HepG2 (cell line): Measurements from ENCODE around the gene CCR5AS.

Experiments used
- EED ChIP-seq: sonication (generic); formaldehyde crosslinking; IDR thresholded peaks from 2 replicates; pipeline ENCODE4 v1.5.0; 2020; ENCODE audit warnings: mild to moderate bottlenecking, missing genetic modification reagents
- HNF1A ChIP-seq, 2 experiments: sonication (generic) in 1 of 2; formaldehyde crosslinking in 1 of 2; IDR thresholded peaks; 2 replicates each; pipeline versions ENCODE4 v1.4.0 to v1.6.1; 2016 to 2020; ENCODE audit warnings: borderline replicate concordance in 1 of 2, low read depth in 1 of 2, mild to moderate bottlenecking in 1 of 2, missing genetic modification reagents in 1 of 2
- HOXA9 ChIP-seq: sonication (generic); formaldehyde crosslinking; IDR thresholded peaks from 2 replicates; pipeline ENCODE4 v1.8.1; 2022; ENCODE audit warnings: missing genetic modification reagents, mild to moderate bottlenecking, moderate library complexity, borderline replicate concordance
- KDM2A ChIP-seq: sonication (generic); formaldehyde crosslinking; IDR thresholded peaks from 2 replicates; pipeline ENCODE4 v1.4.0; 2020; ENCODE audit warnings: low read depth, missing genetic modification reagents, borderline replicate concordance
- KLF12 ChIP-seq: sonication (generic); formaldehyde crosslinking; IDR thresholded peaks from 2 replicates; pipeline ENCODE4 v1.4.0; 2020; ENCODE audit warnings: missing genetic modification reagents, borderline replicate concordance
- MAFG ChIP-seq: sonication (generic); formaldehyde crosslinking; IDR thresholded peaks from 2 replicates; pipeline ENCODE4 v1.5.1; 2020; ENCODE audit warnings: mild to moderate bottlenecking, missing genetic modification reagents
- TBX3 ChIP-seq: fragments of 450-650 bp; IDR thresholded peaks from 2 replicates; pipeline ENCODE4 v1.6.1; 2017; ENCODE audit warnings: antibody characterized with exemption, mild to moderate bottlenecking, inconsistent platforms, borderline replicate concordance
- THAP7 ChIP-seq: sonication (generic); formaldehyde crosslinking; IDR thresholded peaks from 2 replicates; pipeline ENCODE4 v1.8.1; 2023; ENCODE audit warnings: mild to moderate bottlenecking, missing genetic modification reagents
- ZBTB25 ChIP-seq: IDR thresholded peaks from 2 replicates; pipeline ENCODE4 v1.6.1; 2018; ENCODE audit warnings: missing genetic modification reagents
- ZFP36L1 ChIP-seq: sonication (generic); formaldehyde crosslinking; IDR thresholded peaks from 2 replicates; pipeline ENCODE4 v1.8.0; 2022; ENCODE audit warnings: mild to moderate bottlenecking, missing genetic modification reagents, moderate library complexity
- ZNF343 ChIP-seq: sonication (generic); formaldehyde crosslinking; IDR thresholded peaks from 2 replicates; pipeline ENCODE4 v1.4.0; 2020; ENCODE audit warnings: mild to moderate bottlenecking, missing genetic modification reagents
- ZNF619 ChIP-seq: sonication (generic); formaldehyde crosslinking; IDR thresholded peaks from 2 replicates; pipeline ENCODE4 v1.4.0; 2020; ENCODE audit warnings: mild to moderate bottlenecking, missing genetic modification reagents
- ZNF883 ChIP-seq: sonication (generic); formaldehyde crosslinking; IDR thresholded peaks from 2 replicates; pipeline ENCODE4 v1.5.1; 2020; ENCODE audit warnings: mild to moderate bottlenecking, missing genetic modification reagents; ENCODE audit errors: not compliant biosample characterization

CCR5AS gene

DNA sequence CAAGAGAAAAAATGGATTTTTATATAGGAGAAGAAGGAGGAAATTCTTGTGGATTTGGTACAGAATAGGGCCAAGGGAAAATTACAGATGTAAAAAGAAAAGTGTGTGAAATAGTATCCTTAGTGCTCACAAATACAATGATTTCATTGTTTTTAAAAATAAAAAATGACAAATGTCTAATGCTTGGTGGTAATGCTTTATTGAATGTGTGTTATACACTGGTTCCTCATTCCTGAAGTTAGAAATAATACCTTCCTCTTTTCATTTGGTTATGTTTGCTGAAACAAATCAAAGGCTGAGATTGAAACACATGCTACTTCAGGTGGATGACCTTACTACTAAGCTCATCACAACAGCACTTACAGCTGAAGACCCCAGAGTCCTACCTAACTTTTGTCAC lies 90.7 kb downstream of the CCR5AS start (continued):
- TF ChIP-seq HNF1A (IDR thresholded peaks at IDR 0.05; ENCODE audit: low read depth) = no peak
- no peak for TF ChIP-seq HNF1A (CRISPR knock-in tag; IDR thresholded peaks at IDR 0.05; ENCODE audit: borderline replicate concordance)
- no peak for TF ChIP-seq MAFG (CRISPR knock-in tag)
- no peak for TF ChIP-seq ZBTB25 (CRISPR knock-in tag)
- no peak for TF ChIP-seq ZNF343
- TF ChIP-seq KLF12 (CRISPR knock-in tag) = no peak
- TF ChIP-seq EED (CRISPR knock-in tag) = no peak
- no peak for TF ChIP-seq ZNF883 (CRISPR knock-in tag)
- TF ChIP-seq THAP7 (CRISPR knock-in tag) = no peak
- no peak for TF ChIP-seq HOXA9 (CRISPR knock-in tag)
- no peak for TF ChIP-seq TBX3
- no peak for TF ChIP-seq KDM2A (CRISPR knock-in tag)
- no peak for TF ChIP-seq ZNF619 (CRISPR knock-in tag)
- TF ChIP-seq ZFP36L1 (CRISPR knock-in tag) = no peak
